Fibroblast of mammary gland (primary cell): ENCODE data around the gene ZNF670.
"Not testable (repeated sequence)": the region's sequence is repeated elsewhere in the genome, so short reads cannot be mapped to it uniquely, and the experiment has no call there.

Experiments used
- DNase-seq: peaks from one replicate; pipeline ENCODE4 v3.0.0-alpha.2; 2010; ENCODE audit warnings: low read depth
- H3K4me3 ChIP-seq: 2 replicates; pipeline ENCODE4 v1.5.1; 2011; ENCODE audit warnings: low read depth, mild to moderate bottlenecking, low read length, moderate library complexity; ENCODE audit not compliant: control insufficient read depth
- CTCF ChIP-seq: conservative IDR thresholded peaks from 2 replicates; pipeline ENCODE4 v1.5.1; 2011; ENCODE audit warnings: low read depth, low read length, inconsistent platforms; ENCODE audit not compliant: control insufficient read depth, insufficient read depth

The ZNF670 gene

GRCh38 chr1:247054992-247055415 lies 23.6 kb downstream of the ZNF670 start:
- H3K4me3 ChIP-seq = no peak overlapping the region
- peak; percentile 70 for DNase-seq
- TF ChIP-seq CTCF = no peak

- TF ChIP-seq CTCF = no peak
- DNase-seq = no peak
- no peak overlapping the region for H3K4me3 ChIP-seq
Measured at GRCh38 chr1:247047702-247048101, 30.9 kb downstream of the ZNF670 start.

GRCh38 chr1:247047260-247047659 lies 31.4 kb downstream of the ZNF670 start:
- no peak overlapping the region for H3K4me3 ChIP-seq
- DNase-seq = no peak
- TF ChIP-seq CTCF = no peak

- no peak overlapping the region for H3K4me3 ChIP-seq
- TF ChIP-seq CTCF = no peak
- DNase-seq = no peak
Measured at GRCh38 chr1:247043406-247043805, 35.2 kb downstream of the ZNF670 start.

- H3K4me3 ChIP-seq = no peak overlapping the region
- DNase-seq = no peak
- no peak for TF ChIP-seq CTCF
Measured at GRCh38 chr1:247037511-247038320, 40.9 kb downstream of the ZNF670 start.

GRCh38 chr1:247032306-247032705 lies 46.3 kb downstream of the ZNF670 start:
- H3K4me3 ChIP-seq, DNase-seq: not testable (repeated sequence)
